KBM-7 (cell line): Measurements from ENCODE around the gene PDE5A.
"Not testable (repeated sequence)": the region's sequence is repeated elsewhere in the genome, so short reads cannot be mapped to it uniquely, and the experiment has no call there.

ENCODE experiments used
- DNase-seq: peaks from one replicate; pipeline ENCODE4 v3.0.0-alpha.2; 2015
- in situ Hi-C: fragments of 300-500 bp; cut with MboI; formaldehyde crosslinking; loops from 2 replicates; pipeline ENCODE4 v1.14.3; 2020; ENCODE audit warnings: low sequenced_read_pairs, low pct_unique_long_range_greater_than_20kb, mixed read lengths

The PDE5A gene

DNA sequence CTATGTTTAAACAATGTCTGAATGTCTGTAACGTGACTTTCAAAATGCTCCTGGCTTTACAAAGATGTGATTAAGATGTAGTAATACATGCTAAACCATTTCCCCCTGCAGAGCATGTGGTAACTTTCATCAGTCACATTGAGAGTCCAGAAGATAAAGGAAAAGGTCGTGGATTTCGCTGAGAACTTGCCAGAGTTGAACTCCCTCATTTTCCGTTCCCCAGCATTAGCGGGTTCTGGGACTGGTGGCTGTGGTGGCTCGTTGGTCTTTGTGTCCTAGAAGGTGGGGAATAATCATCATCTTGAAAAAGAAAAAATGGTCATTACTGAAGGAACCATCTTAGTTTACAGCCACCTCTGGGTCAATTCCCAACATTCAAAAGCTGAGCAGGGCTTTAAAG, 178.8 kb downstream of the PDE5A start:
- in situ Hi-C loops, DNase-seq: not testable (repeated sequence)
